Liver (tissue), 9 donors: Measurements from ENCODE around the gene APOL2. TPM values are rescaled to one million over a fixed set of nuclear protein-coding genes. Genes with fewer than 3 reads are reported as not detected.
A peak's percentile ranks its signal among the peaks of the same experiment; 100 is the strongest.

ENCODE experiments used
- DNase-seq: peaks from one replicate; pipeline ENCODE4 v3.0.0-alpha.2; 2017; ENCODE audit warnings: low spot score
- H3K27ac ChIP-seq, 2 donors: one replicate each; pipeline ENCODE4 v1.7.0; 2013; ENCODE audit warnings: inconsistent platforms in 2 of 2, low read length in 2 of 2, control low read depth in 1 of 2, low read depth in 1 of 2, mild to moderate bottlenecking in 1 of 2
- H3K27me3 ChIP-seq, 4 donors: one replicate each; pipeline versions ENCODE4 v1.6.1 to v1.7.0; 2013; ENCODE audit warnings: low read length in 3 of 4, inconsistent platforms in 1 of 4, mild to moderate bottlenecking in 1 of 4, moderate library complexity in 1 of 4; ENCODE audit not compliant: control insufficient read depth in 4 of 4, insufficient read depth in 4 of 4
- H3K36me3 ChIP-seq, 4 donors: one replicate each; pipeline versions ENCODE4 v1.6.1 to v1.7.0; 2013; ENCODE audit warnings: low read length in 3 of 4, mild to moderate bottlenecking in 3 of 4, low read depth in 1 of 4, moderate library complexity in 1 of 4; ENCODE audit not compliant: control insufficient read depth in 4 of 4, insufficient read depth in 3 of 4
- H3K4me1 ChIP-seq, 4 donors: one replicate each; pipeline versions ENCODE4 v1.6.1 to v1.7.0; 2013; ENCODE audit warnings: low read length in 3 of 4, mild to moderate bottlenecking in 3 of 4, moderate library complexity in 1 of 4; ENCODE audit not compliant: control insufficient read depth in 4 of 4, insufficient read depth in 4 of 4
- H3K4me3 ChIP-seq, 3 donors: one replicate each; pipeline versions ENCODE4 v1.6.1 to v1.7.0; 2013; ENCODE audit warnings: low read length in 3 of 3, control low read depth in 1 of 3, low read depth in 1 of 3, mild to moderate bottlenecking in 1 of 3
- H3K9ac ChIP-seq, 2 donors: one replicate each; pipeline ENCODE4 v1.7.0; 2013; ENCODE audit warnings: low read length in 2 of 2, mild to moderate bottlenecking in 2 of 2, moderate library complexity in 2 of 2, control low read depth in 1 of 2, low read depth in 1 of 2
- H3K9me3 ChIP-seq, 4 donors: one replicate each; pipeline versions ENCODE4 v1.6.1 to v1.7.0; 2013; ENCODE audit warnings: low read length in 3 of 4; ENCODE audit not compliant: control insufficient read depth in 4 of 4
- ATF3 ChIP-seq: IDR thresholded peaks from 2 replicates; pipeline ENCODE4 v1.6.1; 2016; ENCODE audit warnings: antibody characterized with exemption
- FOXA1 ChIP-seq: IDR thresholded peaks from 2 replicates; pipeline ENCODE4 v1.6.1; 2016; ENCODE audit warnings: antibody characterized with exemption
- FOXA2 ChIP-seq: IDR thresholded peaks from 2 replicates; pipeline ENCODE4 v1.6.1; 2016; ENCODE audit warnings: antibody characterized with exemption
- GABPA ChIP-seq, 2 donors: IDR thresholded peaks in 1 of 2; conservative IDR thresholded peaks in 1 of 2; 2 replicates each; pipeline ENCODE4 v1.6.1; 2016; ENCODE audit warnings: antibody characterized with exemption in 2 of 2, mild to moderate bottlenecking in 1 of 2, moderate library complexity in 1 of 2
- HNF4A ChIP-seq, 2 donors: conservative IDR thresholded peaks; 2 replicates each; pipeline ENCODE4 v1.6.1; 2016; ENCODE audit warnings: antibody characterized with exemption in 2 of 2, mild to moderate bottlenecking in 2 of 2
- NR2F2 ChIP-seq: IDR thresholded peaks from 2 replicates; pipeline ENCODE4 v1.6.1; 2016; ENCODE audit warnings: antibody characterized with exemption
- RAD21 ChIP-seq, 2 donors: IDR thresholded peaks; 2 replicates each; pipeline ENCODE4 v1.6.1; 2016; ENCODE audit warnings: antibody characterized with exemption in 2 of 2, mild to moderate bottlenecking in 2 of 2
- RXRA ChIP-seq, 2 donors: IDR thresholded peaks; 2 replicates each; pipeline ENCODE4 v1.6.1; 2017 to 2018; ENCODE audit warnings: antibody characterized with exemption in 2 of 2, mild to moderate bottlenecking in 1 of 2
- SP1 ChIP-seq: IDR thresholded peaks from 2 replicates; pipeline ENCODE4 v1.6.1; 2018; ENCODE audit warnings: antibody characterized with exemption, mild to moderate bottlenecking
- YY1 ChIP-seq: IDR thresholded peaks from 2 replicates; pipeline ENCODE4 v1.6.1; 2016; ENCODE audit warnings: antibody characterized with exemption, mild to moderate bottlenecking
- WGBS: extraction: QIAGEN DNeasy Blood & Tissue Kit; methylation state at CpG from one replicate; pipeline ENCODE4 v1.1.7; 2013; 5-methylcytosine and 5-hydroxymethylcytosine counted together
- polyA plus RNA-seq, 2 donors: library from polyadenylated mRNA; stranded (reverse) in 1 of 2; unstranded in 1 of 2; fragments of 200-250 nt in 1 of 2; fragments of >200 nt in 1 of 2; fragmentation: Nextera tagmentation in 1 of 2; extraction: Ambion mirVana in 1 of 2; gene quantifications; one replicate each; pipeline versions ENCODE4 v1.2.1 to v1.2.3, GENCODE V29; 2013 to 2015
- total RNA-seq, 2 donors: library from RNA; depleted of rRNA; stranded (reverse); fragments of >200 nt; gene quantifications; one replicate each; pipeline ENCODE4 v1.2.3, GENCODE V29; 2014
- TF ChIP-seq, protein P1 (sequence below): IDR thresholded peaks from 2 replicates; pipeline ENCODE4 v1.6.1; 2016; ENCODE audit warnings: antibody characterized with exemption
- TF ChIP-seq, protein P2 (sequence below): IDR thresholded peaks from 2 replicates; pipeline ENCODE4 v1.6.1; 2016; ENCODE audit warnings: antibody characterized with exemption, mild to moderate bottlenecking
- TF ChIP-seq, protein P3 (sequence below): fragments of 150-350 bp; IDR thresholded peaks from 2 replicates; pipeline ENCODE4 v1.5.1; 2017; ENCODE audit warnings: improper control_type of control experiment, low read depth, low read length; ENCODE audit not compliant: missing input control
- donor health status: healthy.
- donor health status: healthy.
- donor health status: healthy.
- donor health status: healthy.
- donor health status: healthy.

APOL2 gene
- total and polyA plus RNA-seq, 4 donors: 14.3 to 77.2 (median 21.7) TPM

DNA sequence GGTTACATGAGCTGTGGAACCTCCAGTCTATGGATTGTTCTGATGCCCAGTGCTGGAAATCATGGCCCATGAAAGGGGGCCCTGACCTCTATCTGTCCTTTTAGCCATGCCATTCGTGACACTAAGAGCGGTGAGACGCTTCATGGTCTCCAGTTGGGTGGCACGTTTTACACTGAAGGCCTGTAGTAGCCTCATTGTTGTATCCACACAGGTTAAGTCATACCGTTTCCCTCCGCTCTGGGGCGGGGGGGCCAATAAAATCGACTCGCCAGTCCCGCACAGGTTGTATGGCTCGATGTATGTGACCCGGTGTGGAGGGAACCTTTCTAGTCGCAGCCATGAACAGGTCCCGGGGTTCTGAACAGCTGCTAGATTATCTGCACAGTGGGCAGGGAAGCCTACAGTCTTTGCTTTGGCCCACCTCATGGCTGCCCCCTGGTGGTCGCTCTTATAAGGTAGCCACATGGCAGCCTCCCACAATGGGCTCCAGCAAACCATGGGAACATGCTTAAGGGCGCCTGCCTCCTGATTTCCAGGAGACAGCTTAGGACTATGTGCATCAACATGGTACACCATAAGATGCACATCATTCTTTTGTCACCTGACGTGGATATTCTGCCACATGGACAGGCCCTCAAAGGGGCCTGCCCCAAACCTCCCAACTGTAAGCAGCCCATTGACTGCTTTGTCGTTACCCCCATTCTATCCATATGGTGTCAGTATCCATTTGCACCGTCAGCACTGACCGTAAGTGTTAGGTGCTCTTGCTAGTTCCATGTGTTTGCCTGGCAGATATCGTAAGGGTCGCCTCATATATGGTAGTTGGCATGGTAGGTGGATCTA lies 59.1 kb downstream of the APOL2 start:
- no peaks in the 10 kb centered on the region for H3K36me3 ChIP-seq
- 58% methylated on average over 22 of the region's 22 CpGs for WGBS
- no peak overlapping the region for H3K27ac ChIP-seq
- H3K27me3 ChIP-seq: no peaks in the 10 kb centered on the region
- no peak overlapping the region for H3K4me3 ChIP-seq
- TF ChIP-seq SP1 (no peak), HNF4A (conservative IDR thresholded peaks at IDR 0.05) (peak in 1 of 2 donors; percentile 26), ATF3 (no peak), YY1 (peak; percentile 28), FOXA1 (no peak), NR2F2 (peak; percentile 11), RAD21 (IDR thresholded peaks at IDR 0.05) (peak; percentile 96 to 98), FOXA2 (no peak), RXRA (IDR thresholded peaks at IDR 0.05) (peak in 1 of 2 donors; percentile 44)
- TF ChIP-seq, protein P1, sequence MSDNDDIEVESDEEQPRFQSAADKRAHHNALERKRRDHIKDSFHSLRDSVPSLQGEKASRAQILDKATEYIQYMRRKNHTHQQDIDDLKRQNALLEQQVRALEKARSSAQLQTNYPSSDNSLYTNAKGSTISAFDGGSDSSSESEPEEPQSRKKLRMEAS: no peak
- TF ChIP-seq, protein P2, sequence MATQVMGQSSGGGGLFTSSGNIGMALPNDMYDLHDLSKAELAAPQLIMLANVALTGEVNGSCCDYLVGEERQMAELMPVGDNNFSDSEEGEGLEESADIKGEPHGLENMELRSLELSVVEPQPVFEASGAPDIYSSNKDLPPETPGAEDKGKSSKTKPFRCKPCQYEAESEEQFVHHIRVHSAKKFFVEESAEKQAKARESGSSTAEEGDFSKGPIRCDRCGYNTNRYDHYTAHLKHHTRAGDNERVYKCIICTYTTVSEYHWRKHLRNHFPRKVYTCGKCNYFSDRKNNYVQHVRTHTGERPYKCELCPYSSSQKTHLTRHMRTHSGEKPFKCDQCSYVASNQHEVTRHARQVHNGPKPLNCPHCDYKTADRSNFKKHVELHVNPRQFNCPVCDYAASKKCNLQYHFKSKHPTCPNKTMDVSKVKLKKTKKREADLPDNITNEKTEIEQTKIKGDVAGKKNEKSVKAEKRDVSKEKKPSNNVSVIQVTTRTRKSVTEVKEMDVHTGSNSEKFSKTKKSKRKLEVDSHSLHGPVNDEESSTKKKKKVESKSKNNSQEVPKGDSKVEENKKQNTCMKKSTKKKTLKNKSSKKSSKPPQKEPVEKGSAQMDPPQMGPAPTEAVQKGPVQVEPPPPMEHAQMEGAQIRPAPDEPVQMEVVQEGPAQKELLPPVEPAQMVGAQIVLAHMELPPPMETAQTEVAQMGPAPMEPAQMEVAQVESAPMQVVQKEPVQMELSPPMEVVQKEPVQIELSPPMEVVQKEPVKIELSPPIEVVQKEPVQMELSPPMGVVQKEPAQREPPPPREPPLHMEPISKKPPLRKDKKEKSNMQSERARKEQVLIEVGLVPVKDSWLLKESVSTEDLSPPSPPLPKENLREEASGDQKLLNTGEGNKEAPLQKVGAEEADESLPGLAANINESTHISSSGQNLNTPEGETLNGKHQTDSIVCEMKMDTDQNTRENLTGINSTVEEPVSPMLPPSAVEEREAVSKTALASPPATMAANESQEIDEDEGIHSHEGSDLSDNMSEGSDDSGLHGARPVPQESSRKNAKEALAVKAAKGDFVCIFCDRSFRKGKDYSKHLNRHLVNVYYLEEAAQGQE: no peak
- TF ChIP-seq, protein P3, sequence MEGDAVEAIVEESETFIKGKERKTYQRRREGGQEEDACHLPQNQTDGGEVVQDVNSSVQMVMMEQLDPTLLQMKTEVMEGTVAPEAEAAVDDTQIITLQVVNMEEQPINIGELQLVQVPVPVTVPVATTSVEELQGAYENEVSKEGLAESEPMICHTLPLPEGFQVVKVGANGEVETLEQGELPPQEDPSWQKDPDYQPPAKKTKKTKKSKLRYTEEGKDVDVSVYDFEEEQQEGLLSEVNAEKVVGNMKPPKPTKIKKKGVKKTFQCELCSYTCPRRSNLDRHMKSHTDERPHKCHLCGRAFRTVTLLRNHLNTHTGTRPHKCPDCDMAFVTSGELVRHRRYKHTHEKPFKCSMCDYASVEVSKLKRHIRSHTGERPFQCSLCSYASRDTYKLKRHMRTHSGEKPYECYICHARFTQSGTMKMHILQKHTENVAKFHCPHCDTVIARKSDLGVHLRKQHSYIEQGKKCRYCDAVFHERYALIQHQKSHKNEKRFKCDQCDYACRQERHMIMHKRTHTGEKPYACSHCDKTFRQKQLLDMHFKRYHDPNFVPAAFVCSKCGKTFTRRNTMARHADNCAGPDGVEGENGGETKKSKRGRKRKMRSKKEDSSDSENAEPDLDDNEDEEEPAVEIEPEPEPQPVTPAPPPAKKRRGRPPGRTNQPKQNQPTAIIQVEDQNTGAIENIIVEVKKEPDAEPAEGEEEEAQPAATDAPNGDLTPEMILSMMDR: peak; percentile 85
- H3K4me1 ChIP-seq: peaks cover 0 to 3% (median 0%) of the 10 kb centered on the region in 4 donors
- H3K9me3 ChIP-seq: no peaks in the 10 kb centered on the region
- H3K9ac ChIP-seq: no peak overlapping the region
- peak; percentile 88 for DNase-seq

GRCh38 chr22:36177160-36177559 lies 62.2 kb downstream of the APOL2 start:
- 91% methylated on average over 3 of the region's 3 CpGs for WGBS
- TF ChIP-seq GABPA (IDR thresholded peaks at IDR 0.05 in 1 of 2, conservative IDR thresholded peaks at IDR 0.05 in 1 of 2) (no peak), ATF3 (no peak), RAD21 (IDR thresholded peaks at IDR 0.05) (no peak)
- TF ChIP-seq, protein P2: no peak
- TF ChIP-seq, protein P3: no peak
- Histone ChIP-seq H3K4me1 (peaks cover 0 to 3% (median 0%) of the 10 kb centered on the region in 4 donors), H3K27me3 (no peaks in the 10 kb centered on the region), H3K9me3 (no peaks in the 10 kb centered on the region), H3K4me3 (no peak overlapping the region), H3K27ac (no peak overlapping the region), H3K36me3 (no peaks in the 10 kb centered on the region), H3K9ac (no peak overlapping the region)
- DNase-seq: no peak
